Chondrocyte (in vitro differentiated cells): ENCODE measurements around the gene PGM3. TPM values are rescaled to one million over a fixed set of nuclear protein-coding genes. Genes with fewer than 3 reads are reported as not detected.

Experiments
- DNase-seq: peaks from one replicate; pipeline ENCODE4 v3.0.0; 2021; ENCODE audit warnings: mixed read lengths, low spot score
- H3K27ac Mint-ChIP-seq: one replicate; pipeline ENCODE4 v1.8.0; 2021; ENCODE audit warnings: mild to moderate bottlenecking, moderate library complexity, mixed read lengths; ENCODE audit not compliant: unreplicated experiment
- H3K27me3 Mint-ChIP-seq: 2 replicates; pipeline ENCODE4 v1.8.0; 2021; ENCODE audit warnings: low read depth, mixed read lengths
- H3K36me3 Mint-ChIP-seq: 2 replicates; pipeline ENCODE4 v1.8.0; 2021; ENCODE audit warnings: low read depth, mixed read lengths
- H3K4me1 Mint-ChIP-seq: 2 replicates; pipeline ENCODE4 v1.8.0; 2021; ENCODE audit warnings: low read depth, mild to moderate bottlenecking, mixed read lengths
- H3K4me3 Mint-ChIP-seq: one replicate; pipeline ENCODE4 v1.8.0; 2021; ENCODE audit warnings: mild to moderate bottlenecking, moderate library complexity, mixed read lengths; ENCODE audit not compliant: unreplicated experiment
- H3K9me3 Mint-ChIP-seq: 2 replicates; pipeline ENCODE4 v1.8.0; 2021; ENCODE audit warnings: low read depth, mixed read lengths
- CTCF ChIP-seq: fragments of 200-600 bp; sonication (generic); IDR thresholded peaks from 2 replicates; pipeline ENCODE4 v1.5.0; 2021; ENCODE audit warnings: antibody characterized with exemption, mild to moderate bottlenecking, moderate library complexity
- total RNA-seq: library from RNA; stranded (reverse); gene quantifications from 3 replicates; pipeline ENCODE4 v1.2.1, GENCODE V29; 2021

PGM3 gene
- total RNA-seq, 1 donor from 2014 or later, result 135 TPM

- DNase-seq, result no peak
- H3K27ac Mint-ChIP-seq, result no peak overlapping the region
- no peaks in the 10 kb centered on the region for H3K27me3 Mint-ChIP-seq
- no peak for TF ChIP-seq CTCF
- H3K36me3 Mint-ChIP-seq, result peaks cover 12% of the 10 kb centered on the region
- no peaks in the 10 kb centered on the region for H3K9me3 Mint-ChIP-seq
- no peak overlapping the region for H3K4me3 Mint-ChIP-seq
- no peaks in the 10 kb centered on the region for H3K4me1 Mint-ChIP-seq
These were observed 39.1 kb downstream of the PGM3 start for GRCh38 chr6:83153883-83154521.

GRCh38 chr6:83152913-83153312 is 40.2 kb downstream of the PGM3 start:
- Mint-ChIP-seq H3K27ac (no peak overlapping the region), H3K9me3 (no peaks in the 10 kb centered on the region), H3K4me3 (no peak overlapping the region), H3K36me3 (peaks cover 14% of the 10 kb centered on the region), H3K27me3 (no peaks in the 10 kb centered on the region), H3K4me1 (no peaks in the 10 kb centered on the region)
- no peak for DNase-seq
- TF ChIP-seq CTCF, result no peak

- Mint-ChIP-seq H3K27ac (no peak overlapping the region), H3K4me1 (no peaks in the 10 kb centered on the region)
These were observed 42.0 kb downstream of the PGM3 start for GRCh38 chr6:83151114-83151513.

GRCh38 chr6:83138758-83139157 is 54.3 kb downstream of the PGM3 start:
- DNase-seq, result no peak
- H3K36me3 Mint-ChIP-seq, result peaks cover 27% of the 10 kb centered on the region
- H3K4me3 Mint-ChIP-seq, result no peak overlapping the region
- H3K4me1 Mint-ChIP-seq, result no peaks in the 10 kb centered on the region
- H3K27ac Mint-ChIP-seq, result no peak overlapping the region
- H3K9me3 Mint-ChIP-seq, result no peaks in the 10 kb centered on the region
- no peak for TF ChIP-seq CTCF
- H3K27me3 Mint-ChIP-seq, result no peaks in the 10 kb centered on the region

More at GRCh38 chr6:83151114-83151513, 42.0 kb downstream of the PGM3 start:
- DNase-seq, result no peak
- TF ChIP-seq CTCF, result no peak
- Mint-ChIP-seq H3K36me3 (peaks cover 15% of the 10 kb centered on the region), H3K9me3 (no peaks in the 10 kb centered on the region), H3K27me3 (no peaks in the 10 kb centered on the region), H3K4me3 (no peak overlapping the region)

GRCh38 chr6:83138118-83138722 is 54.8 kb downstream of the PGM3 start:
- Mint-ChIP-seq H3K4me3 (no peak overlapping the region), H3K36me3 (peaks cover 22% of the 10 kb centered on the region), H3K4me1 (no peaks in the 10 kb centered on the region), H3K27ac (no peak overlapping the region), H3K27me3 (no peaks in the 10 kb centered on the region), H3K9me3 (no peaks in the 10 kb centered on the region)
- no peak for DNase-seq
- no peak for TF ChIP-seq CTCF
